Stimulated activated CD4-positive, alpha-beta T cell treated with anti-CD3 and anti-CD28 coated beads, Interleukin-15, amount 100 ng/mL, for 48 hours (primary cell): ENCODE data around the gene DMAC2.
"Not testable (repeated sequence)": the region's sequence is repeated elsewhere in the genome, so short reads cannot be mapped to it uniquely, and the experiment has no call there.

ENCODE experiments used
- DNase-seq, 2 donors: peaks; one replicate each; pipeline ENCODE4 v3.0.0-alpha.2; 2020; ENCODE audit warnings: low read depth in 2 of 2

DMAC2 gene

DNA sequence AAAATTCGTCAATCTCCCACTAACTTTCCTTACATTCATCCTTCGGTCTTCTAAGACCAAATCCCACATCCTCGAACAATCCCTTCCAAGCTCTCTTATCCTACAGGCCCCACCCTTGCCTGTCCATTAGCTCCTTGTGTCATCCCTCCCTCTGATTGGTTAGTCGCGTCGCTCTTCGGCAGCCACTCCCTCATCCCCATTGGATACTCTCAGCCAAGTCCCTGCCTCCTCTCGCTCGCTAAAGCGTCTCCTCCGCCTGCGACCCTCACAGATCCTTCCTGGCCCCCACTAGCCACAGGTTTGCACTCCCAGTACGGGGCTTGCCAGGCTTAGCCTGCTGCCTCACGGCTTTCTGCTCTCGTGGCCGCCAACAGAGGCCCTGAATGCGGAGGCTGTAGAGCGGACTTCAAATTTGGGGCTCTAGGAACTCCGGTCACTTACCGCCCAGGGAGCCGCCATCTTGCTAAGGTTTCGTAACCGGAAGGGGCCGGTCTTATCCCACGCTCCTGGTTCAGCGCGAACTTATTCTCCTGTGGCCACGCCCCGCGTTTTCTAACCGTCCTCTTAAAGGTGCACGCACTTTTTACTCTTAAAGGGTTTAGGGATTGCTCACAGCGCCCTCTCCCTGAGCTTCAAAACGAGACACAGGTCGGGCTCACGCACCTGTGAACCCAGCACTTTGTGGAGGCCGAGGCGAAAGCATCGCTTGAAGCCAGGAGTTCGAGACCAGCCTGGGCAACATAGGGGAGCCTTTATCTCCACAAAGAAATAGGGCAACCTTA, at the start of gene DMAC2:
DMAC2 (minus strand) TSS at position 472 of the 782 bp plus-strand sequence; CDS start at position 459, 13 bp downstream.
- DNase-seq: peak; percentile 95 to 96

- not testable (repeated sequence) for DNase-seq
These were observed 47.2 kb upstream of the DMAC2 start for GRCh38 chr19:41486953-41487352.

DNA sequence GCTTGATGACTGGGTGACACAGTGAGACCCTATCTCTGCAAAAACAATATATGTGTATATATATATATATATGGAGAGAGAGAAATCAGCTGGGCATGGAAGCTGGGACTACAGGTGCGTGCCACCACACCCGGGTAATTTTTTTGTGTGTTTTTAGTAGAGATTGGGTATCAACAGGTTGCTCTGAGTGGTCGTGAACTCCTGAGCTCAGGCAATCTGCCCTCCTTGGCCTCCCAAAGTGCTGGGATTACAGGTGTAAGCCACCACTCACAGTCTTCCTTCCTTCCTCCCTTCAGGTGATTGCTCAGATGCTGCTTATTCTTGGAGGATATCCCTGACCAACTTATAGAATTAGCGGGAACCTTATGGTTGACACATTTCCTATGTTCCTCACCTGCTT, 45.1 kb upstream of the DMAC2 start:
- no peak for DNase-seq

- DNase-seq: no peak
These were observed 40.6 kb upstream of the DMAC2 start for GRCh38 chr19:41480336-41480735.

DNA sequence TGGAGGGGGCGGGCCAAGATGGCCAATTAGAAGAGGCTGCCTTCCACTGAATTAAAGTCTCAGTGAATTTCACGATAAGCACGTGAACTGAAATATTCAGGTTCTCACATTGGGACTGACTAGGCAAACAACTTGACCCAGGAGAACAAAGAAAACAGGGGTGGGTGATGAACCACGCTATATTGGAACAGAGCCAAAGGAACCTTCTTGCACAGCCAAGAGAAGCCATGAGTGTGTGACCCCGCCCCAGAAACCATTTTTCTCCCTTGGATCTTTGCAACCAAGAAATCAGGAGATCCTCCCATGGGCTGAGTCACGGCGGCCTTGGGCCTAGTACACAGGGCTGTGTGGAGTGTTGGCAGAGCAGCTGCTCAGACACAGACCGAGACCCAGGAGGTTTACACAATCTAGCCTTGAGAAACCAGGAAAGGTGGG, 40.1 kb upstream of the DMAC2 start:
- no peak for DNase-seq

GRCh38 chr19:41478875-41479756, 39.4 kb upstream of the DMAC2 start:
- DNase-seq: no peak

GRCh38 chr19:41478171-41478570, 38.5 kb upstream of the DMAC2 start:
- no peak for DNase-seq

GRCh38 chr19:41476583-41476982, 36.9 kb upstream of the DMAC2 start:
- DNase-seq: no peak

GRCh38 chr19:41463257-41464256, 23.8 kb upstream of the DMAC2 start:
- not testable (repeated sequence) for DNase-seq

DNA sequence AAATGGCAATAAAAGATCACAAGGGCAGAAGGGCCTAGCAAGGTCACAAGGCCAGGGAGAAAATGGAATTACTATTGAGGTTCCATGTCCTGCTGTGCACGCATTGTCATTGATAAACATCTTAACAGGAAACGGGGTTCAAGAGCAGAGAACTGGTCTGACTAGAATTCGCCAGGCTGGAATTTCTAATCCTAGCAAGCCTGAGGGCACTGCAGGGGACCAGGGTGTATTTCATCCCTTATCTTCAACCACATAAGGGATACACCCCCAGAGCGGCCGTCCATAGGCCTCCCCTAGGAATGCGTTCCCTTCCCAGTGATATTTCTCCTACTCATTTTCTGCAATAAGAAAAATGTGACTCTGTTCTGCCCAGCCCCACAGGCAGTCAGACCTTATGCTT, 22.8 kb upstream of the DMAC2 start:
- DNase-seq: no peak

DNA sequence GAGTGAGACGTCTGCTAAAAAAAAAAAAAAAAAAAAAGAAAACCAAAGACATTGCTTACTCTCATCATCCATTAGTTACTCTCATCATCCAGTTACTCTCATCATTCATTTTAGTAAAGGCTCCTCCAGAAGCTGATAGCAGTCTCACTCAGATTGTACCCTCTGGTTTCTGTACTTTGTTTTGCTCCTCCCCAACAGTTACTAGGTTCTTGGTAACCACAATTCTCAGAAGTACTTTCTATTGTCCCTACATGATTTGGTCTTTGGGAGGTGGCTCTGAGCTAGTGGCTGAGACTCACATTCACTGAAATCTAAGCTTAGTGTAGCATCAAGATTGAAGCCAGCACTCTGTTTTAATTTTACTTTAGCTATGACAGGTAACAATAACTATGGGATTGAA, 17.5 kb upstream of the DMAC2 start:
- no peak for DNase-seq

DNA sequence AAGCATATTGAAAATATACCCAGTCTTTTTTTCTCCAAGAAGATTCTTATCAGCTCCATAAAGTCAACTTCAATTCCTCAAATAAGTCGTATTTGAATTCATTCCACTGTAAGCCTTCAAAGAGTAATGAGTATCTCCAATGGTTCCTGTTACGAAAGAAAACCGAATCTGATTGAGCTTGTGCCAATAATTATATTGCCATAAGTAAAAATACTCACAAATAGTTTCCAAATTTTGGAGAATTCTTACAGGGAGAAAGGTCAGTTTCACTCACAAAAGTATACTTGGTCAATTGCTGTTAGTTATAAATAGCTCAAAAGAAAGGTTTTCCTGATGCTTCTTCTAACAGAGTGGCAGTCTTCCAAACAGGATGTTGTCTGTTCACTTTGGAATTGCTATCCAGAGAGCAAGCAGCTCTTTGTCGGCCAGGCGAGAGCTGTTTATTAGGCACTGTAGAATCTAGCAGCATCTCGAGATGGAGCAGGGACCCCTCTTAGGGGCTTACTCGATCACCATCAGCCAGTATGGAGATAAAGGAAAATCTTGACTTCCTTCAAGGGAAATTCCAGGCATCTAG, 16.7 kb upstream of the DMAC2 start:
- DNase-seq: no peak

DNA sequence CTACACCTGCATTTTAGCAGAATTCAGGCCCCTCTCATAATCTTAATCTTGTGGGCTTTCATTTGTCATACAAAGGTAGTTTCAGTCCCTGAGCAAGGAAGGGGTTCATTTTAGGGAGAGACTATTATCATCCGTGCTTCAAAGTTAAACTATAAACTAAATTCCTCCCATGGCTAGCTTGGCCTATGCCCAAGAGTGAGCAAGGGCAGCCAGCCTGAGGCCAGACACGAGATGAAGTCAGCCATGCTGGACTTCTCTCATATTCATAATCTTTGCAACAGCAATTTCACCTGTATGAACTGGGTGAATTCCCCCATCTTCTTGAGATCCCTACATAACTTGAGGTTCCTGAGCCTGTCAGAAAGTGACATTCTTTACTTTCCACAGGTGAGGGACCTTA, 16.2 kb upstream of the DMAC2 start:
- no peak for DNase-seq

- DNase-seq: no peak
These were observed 13.0 kb upstream of the DMAC2 start for GRCh38 chr19:41452584-41453275.

DNA sequence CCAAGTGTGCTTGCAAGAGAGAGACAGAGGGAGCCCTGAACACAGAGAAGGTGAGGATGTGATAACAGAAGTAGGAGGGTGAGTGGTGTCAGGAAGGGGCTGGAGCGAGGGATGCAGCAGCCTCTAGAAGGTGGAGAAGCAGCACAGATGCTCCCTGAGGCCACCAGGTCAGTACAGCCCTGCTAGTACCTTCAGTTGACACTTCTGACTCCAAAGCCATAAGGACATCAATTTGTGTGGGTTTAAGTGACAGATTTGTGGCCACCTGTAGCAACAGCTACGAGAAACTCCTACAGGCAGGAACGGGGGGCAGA, 10.1 kb upstream of the DMAC2 start:
- no peak for DNase-seq

- peak; percentile 43 to 59 for DNase-seq
These were observed 9.6 kb upstream of the DMAC2 start for GRCh38 chr19:41449079-41449864.

GRCh38 chr19:41447732-41448332, 8.1 kb upstream of the DMAC2 start:
- no peak for DNase-seq

DNA sequence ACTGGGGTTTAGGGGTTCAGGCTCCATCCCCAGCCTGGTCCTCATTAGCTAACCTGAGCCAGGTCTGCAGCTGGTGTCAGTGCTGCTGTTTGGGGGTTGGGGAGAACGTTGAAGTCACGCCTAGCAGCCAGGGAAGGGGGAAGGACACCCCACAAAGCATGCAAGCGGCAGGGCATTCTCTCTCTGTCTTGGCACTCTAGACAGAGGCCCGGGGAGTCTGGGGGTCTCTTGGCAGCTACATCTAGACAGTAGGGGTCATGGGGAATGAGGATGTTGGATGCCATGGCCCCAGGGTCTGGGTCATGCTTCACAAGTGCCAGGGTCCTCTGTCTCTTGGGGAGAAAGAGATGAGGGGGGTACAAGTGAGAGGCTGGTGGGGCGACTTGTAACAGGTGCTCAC, 5.9 kb upstream of the DMAC2 start:
- DNase-seq: no peak

- DNase-seq: no peak
These were observed 4.2 kb upstream of the DMAC2 start for GRCh38 chr19:41443813-41444455.
